HG02884 (cell line): Measurements from ENCODE around the gene ANKRD39.
"Not testable (repeated sequence)": the region's sequence is repeated elsewhere in the genome, so short reads cannot be mapped to it uniquely, and the experiment has no call there.

ENCODE experiments used
- ATAC-seq: cut with Tn5 transposase; IDR thresholded peaks from one replicate; pipeline ENCODE4 v1.9.1; 2021; ENCODE audit warnings: mild to moderate bottlenecking, moderate library complexity; ENCODE audit not compliant: unreplicated experiment

ANKRD39 gene

GRCh38 chr2:96857667-96858372, at the start of gene ANKRD39:
Gene ANKRD39, minus strand, starts transcription at chr2:96858016. Its CDS starts 29 bp downstream, at chr2:96857987.
- peak; percentile 92 for ATAC-seq

GRCh38 chr2:96906729-96907114, 48.9 kb upstream of the ANKRD39 start:
- ATAC-seq = no peak

GRCh38 chr2:96903815-96904214, 46.0 kb upstream of the ANKRD39 start:
- no peak for ATAC-seq

GRCh38 chr2:96903318-96903717, 45.5 kb upstream of the ANKRD39 start:
- ATAC-seq = no peak

GRCh38 chr2:96900237-96900636, 42.4 kb upstream of the ANKRD39 start:
- ATAC-seq = no peak

- no peak for ATAC-seq
Observed at GRCh38 chr2:96899413-96899741, 41.6 kb upstream of the ANKRD39 start.

- ATAC-seq = no peak
Observed at GRCh38 chr2:96898641-96899412, 41.0 kb upstream of the ANKRD39 start.

- no peak for ATAC-seq
Observed at GRCh38 chr2:96898135-96898505, 40.3 kb upstream of the ANKRD39 start.

GRCh38 chr2:96897491-96898134, 39.8 kb upstream of the ANKRD39 start:
- no peak for ATAC-seq

- ATAC-seq = no peak
Observed at GRCh38 chr2:96895746-96896651, 38.2 kb upstream of the ANKRD39 start.

- no peak for ATAC-seq
Observed at GRCh38 chr2:96895032-96895745, 37.4 kb upstream of the ANKRD39 start.

GRCh38 chr2:96894151-96894531, 36.3 kb upstream of the ANKRD39 start:
- ATAC-seq = no peak

GRCh38 chr2:96893289-96894150, 35.7 kb upstream of the ANKRD39 start:
- no peak for ATAC-seq

- no peak for ATAC-seq
Observed at GRCh38 chr2:96891591-96892333, 33.9 kb upstream of the ANKRD39 start.

- ATAC-seq = no peak
Observed at GRCh38 chr2:96890726-96891385, 33.0 kb upstream of the ANKRD39 start.

- no peak for ATAC-seq
Observed at GRCh38 chr2:96890252-96890651, 32.4 kb upstream of the ANKRD39 start.

GRCh38 chr2:96889502-96889901, 31.7 kb upstream of the ANKRD39 start:
- ATAC-seq = not testable (repeated sequence)
